Right lobe of liver (tissue), 6 donors: ENCODE measurements around the gene STAM. TPM values are rescaled to one million over a fixed set of nuclear protein-coding genes. Genes with fewer than 3 reads are reported as not detected.

Experiments
- ATAC-seq, 4 donors: fragments of 200-7000 bp; cut with Tn5 transposase; one replicate each; pipeline ENCODE4 v1.9.1; 2020; ENCODE audit warnings: mild to moderate bottlenecking in 4 of 4, moderate library complexity in 4 of 4
- DNase-seq, 3 donors: peaks; one replicate each; pipeline ENCODE4 v3.0.0-alpha.2; 2020
- H3K27ac ChIP-seq, 3 donors: fragments of 200-600 bp; one replicate each; pipeline ENCODE4 v1.8.0; 2022
- H3K27me3 ChIP-seq, 2 donors: fragments of 200-600 bp; one replicate each; pipeline ENCODE4 v1.8.0; 2022
- H3K36me3 ChIP-seq, 4 donors: fragments of 200-600 bp; sonication (generic) in 1 of 4; one replicate each; pipeline versions ENCODE4 v1.5.1 to v1.8.0; 2017 to 2022; ENCODE audit warnings: control low read depth in 1 of 4
- H3K4me1 ChIP-seq, 4 donors: fragments of 200-600 bp; sonication (generic) in 1 of 4; one replicate each; pipeline versions ENCODE4 v1.5.1 to v1.8.0; 2017 to 2022; ENCODE audit warnings: control low read depth in 1 of 4
- H3K4me3 ChIP-seq, 3 donors: fragments of 200-600 bp; one replicate each; pipeline ENCODE4 v1.8.0; 2022
- H3K9me3 ChIP-seq, 4 donors: fragments of 200-600 bp; sonication (generic) in 1 of 4; one replicate each; pipeline versions ENCODE4 v1.5.1 to v1.8.0; 2017 to 2022; ENCODE audit warnings: control low read depth in 1 of 4
- CTCF ChIP-seq, 4 donors: fragments of 200-600 bp in 3 of 4; fragments of 450-650 bp in 1 of 4; IDR thresholded peaks; one replicate each; pipeline versions ENCODE4 v1.5.1 to v1.8.0; 2016 to 2022; ENCODE audit warnings: antibody characterized with exemption in 4 of 4, mild to moderate bottlenecking in 2 of 4
- POLR2A ChIP-seq: fragments of 450-650 bp; IDR thresholded peaks from one replicate; pipeline ENCODE4 v1.6.1; 2017; ENCODE audit warnings: antibody characterized with exemption, mild to moderate bottlenecking
- WGBS: methylation state at CpG from one replicate; pipeline ENCODE4 v1.1.6; 2018; ENCODE audit warnings: low coverage, low lambda C conversion rate; ENCODE audit not compliant: insufficient coverage; ENCODE audit errors: missing lambda C conversion rate; 5-methylcytosine and 5-hydroxymethylcytosine counted together
- intact Hi-C, 2 donors: fragments of 100-400 bp; cut with DNase I; formaldehyde crosslinking; loops; one replicate each; pipeline versions ENCODE4 v1.11.2 to v1.14.1; 2022
- total RNA-seq, 6 experiments: library from RNA; depleted of rRNA in 2 of 6; stranded (reverse); fragments of >200 nt in 2 of 6; fragmentation: NEBNext Ultra II Directional in 3 of 6; extraction: Animal tissue kit (Norgen Biotek cat#: 25700) in 3 of 6; gene quantifications; one replicate each; pipeline versions ENCODE4 v1.1.0 to v1.2.4, GENCODE V29; 2016 to 2023
- donor health status: DM: no; HTN: yes; CAD: no.
- donor health status: DM: no; HTN: no; CAD: no.
- donor health status: DM: no; HTN: no; CAD: no.
- donor health status: DM: no; HTN: yes; CAD: no.
- donor health status: DM: no; HTN: yes; CAD: no.

The STAM gene
- total RNA-seq, 6 experiments from 2014 or later, result 7.9 to 13.4 (median 8.2) TPM

- Histone ChIP-seq H3K4me1 (no peaks in the 10 kb centered on the region), H3K27me3 (no peaks in the 10 kb centered on the region), H3K27ac (no peak overlapping the region), H3K4me3 (no peak overlapping the region), H3K36me3 (no peaks in the 10 kb centered on the region), H3K9me3 (no peaks in the 10 kb centered on the region)
- no peak for TF ChIP-seq POLR2A
- TF ChIP-seq CTCF (IDR thresholded peaks at IDR 0.05), result no peak
- DNase-seq, result no peak
- intact Hi-C loops, result loop anchor here (10.0 kb wide), 2 partner anchors 119 to 129 kb away; partner anchors contain the start of gene HACD1 (in 1 of the 2)
- whole genome bisulfite sequencing, result 86% methylated on average over 5 of the region's 6 CpGs
- ATAC-seq, result no peak
Measured at GRCh38 chr10:17733620-17734019, 89.7 kb downstream of the STAM start.

- DNase-seq (no peak), ATAC-seq (no peak)
- H3K4me3 ChIP-seq, result no peak overlapping the region
- H3K9me3 ChIP-seq, result no peaks in the 10 kb centered on the region
- H3K36me3 ChIP-seq, result no peaks in the 10 kb centered on the region
- TF ChIP-seq CTCF (IDR thresholded peaks at IDR 0.05), result no peak
- no peak for TF ChIP-seq POLR2A
- 77% methylated on average over 7 of the region's 9 CpGs for WGBS
- intact Hi-C loops, result loop anchor here (10.0 kb wide), 2 partner anchors 120 to 130 kb away; partner anchors contain the start of gene HACD1 (in 1 of the 2)
- no peaks in the 10 kb centered on the region for H3K27me3 ChIP-seq
- H3K27ac ChIP-seq, result no peak overlapping the region
- H3K4me1 ChIP-seq, result no peaks in the 10 kb centered on the region
Measured at GRCh38 chr10:17734432-17735080, 90.6 kb downstream of the STAM start.

GRCh38 chr10:17735166-17735941 lies 91.4 kb downstream of the STAM start:
- intact Hi-C loops, result loop anchor here (10.0 kb wide), 2 partner anchors 121 to 131 kb away; partner anchors contain the start of gene HACD1 (in 1 of the 2)
- no peak for DNase-seq
- H3K4me1 ChIP-seq, result no peaks in the 10 kb centered on the region
- 57% methylated on average over 12 of the region's 15 CpGs for WGBS
- H3K27ac ChIP-seq, result no peak overlapping the region
- peak; percentile 56 to 66 (median 62) for ATAC-seq
- no peaks in the 10 kb centered on the region for H3K36me3 ChIP-seq
- no peaks in the 10 kb centered on the region for H3K9me3 ChIP-seq
- no peak overlapping the region for H3K4me3 ChIP-seq
- no peak for TF ChIP-seq CTCF (IDR thresholded peaks at IDR 0.05)
- TF ChIP-seq POLR2A, result no peak
- H3K27me3 ChIP-seq, result no peaks in the 10 kb centered on the region

- no peaks in the 10 kb centered on the region for H3K9me3 ChIP-seq
- H3K4me3 ChIP-seq, result no peak overlapping the region
- no peak overlapping the region for H3K27ac ChIP-seq
- ATAC-seq, result no peak
- no peaks in the 10 kb centered on the region for H3K27me3 ChIP-seq
- TF ChIP-seq CTCF (IDR thresholded peaks at IDR 0.05) (no peak), POLR2A (no peak)
- 86% methylated on average over 2 of the region's 2 CpGs for WGBS
- DNase-seq, result no peak
- H3K36me3 ChIP-seq, result no peaks in the 10 kb centered on the region
- intact Hi-C loops, result loop anchor here (10.0 kb wide), 2 partner anchors 121 to 131 kb away; partner anchors contain the start of gene HACD1 (in 1 of the 2)
- no peaks in the 10 kb centered on the region for H3K4me1 ChIP-seq
Measured at GRCh38 chr10:17736223-17736622, 92.3 kb downstream of the STAM start.
